GM12892 (cell line): ENCODE measurements around the gene TBL1X.

Source experiments
- POLR2A ChIP-seq: IDR thresholded peaks from 2 replicates; pipeline ENCODE4 v1.6.1; 2011; ENCODE audit warnings: low read depth, low read length, control low read depth
- POLR2AphosphoS5 ChIP-seq: IDR thresholded peaks from 2 replicates; pipeline ENCODE4 v1.6.1; 2011; ENCODE audit warnings: low read depth, low read length, control low read depth
- TAF1 ChIP-seq: IDR thresholded peaks from 2 replicates; pipeline ENCODE4 v1.6.1; 2011; ENCODE audit warnings: low read depth, mild to moderate bottlenecking, control low read depth, low read length, borderline replicate concordance

GRCh38 chrX:9591496-9591895 is 126.6 kb downstream of the TBL1X start:
- TF ChIP-seq POLR2AphosphoS5 (no peak), TAF1 (no peak), POLR2A (no peak)
